Iris pigment epithelial cell (primary cell): ENCODE measurements around the gene TDRKH.
"Not testable (repeated sequence)": the region's sequence is repeated elsewhere in the genome, so short reads cannot be mapped to it uniquely, and the experiment has no call there.

ENCODE experiments used
- DNase-seq: peaks from one replicate; pipeline ENCODE4 v3.0.0-alpha.2; 2011; ENCODE audit warnings: low read depth

The TDRKH gene

GRCh38 chr1:151762941-151763921 lies 27.1 kb downstream of the TDRKH start, which contains the start of gene MRPL9:
TSS of gene MRPL9 (minus strand) at chr1:151763496. CDS start at chr1:151763479, 17 bp downstream.
- DNase-seq, result peak; percentile 76

- DNase-seq, result peak; percentile 20
Observed at GRCh38 chr1:151760597-151761385, 29.5 kb downstream of the TDRKH start.

GRCh38 chr1:151759241-151759640 lies 31.1 kb downstream of the TDRKH start:
- no peak for DNase-seq

GRCh38 chr1:151756291-151756690 lies 34.0 kb downstream of the TDRKH start:
- DNase-seq, result peak; percentile 56

GRCh38 chr1:151741516-151741915 lies 48.8 kb downstream of the TDRKH start:
- DNase-seq, result no peak

- DNase-seq, result no peak
Observed at GRCh38 chr1:151739590-151740355, 50.5 kb downstream of the TDRKH start.

GRCh38 chr1:151737479-151737878 lies 52.8 kb downstream of the TDRKH start:
- DNase-seq, result no peak

GRCh38 chr1:151737026-151737425 lies 53.3 kb downstream of the TDRKH start:
- DNase-seq, result no peak

- not testable (repeated sequence) for DNase-seq
Observed at GRCh38 chr1:151733995-151734394, 56.3 kb downstream of the TDRKH start.

GRCh38 chr1:151733126-151733525 lies 57.2 kb downstream of the TDRKH start:
- no peak for DNase-seq

- DNase-seq, result no peak
Observed at GRCh38 chr1:151729966-151730291, 60.4 kb downstream of the TDRKH start.

- no peak for DNase-seq
Observed at GRCh38 chr1:151729157-151729965, 60.9 kb downstream of the TDRKH start.

GRCh38 chr1:151728151-151729054 lies 61.9 kb downstream of the TDRKH start:
- peak; percentile 51 for DNase-seq

GRCh38 chr1:151723726-151724370 lies 66.5 kb downstream of the TDRKH start:
- DNase-seq, result no peak
